Central memory CD8-positive, alpha-beta T cell (primary cell): ENCODE data around the gene PRRX1.

Experiments used
- ATAC-seq: fragments of 150-1000 bp; cut with Tn5 transposase; replicated peaks from 2 replicates; pipeline ENCODE4 v1.10.0; 2022; ENCODE audit warnings: mild to moderate bottlenecking, moderate FRiP score, moderate number of reproducible peaks; ENCODE audit not compliant: poor library complexity, severe bottlenecking; ENCODE audit errors: extremely low read depth
- DNase-seq, 2 donors: peaks; one replicate each; pipeline ENCODE4 v3.0.0; 2021; ENCODE audit warnings: low spot score in 2 of 2
- H3K27ac Mint-ChIP-seq: one replicate; pipeline ENCODE4 v1.8.0; 2022; ENCODE audit warnings: low read depth, mild to moderate bottlenecking, moderate library complexity, mixed read lengths
- H3K27me3 Mint-ChIP-seq: one replicate; pipeline ENCODE4 v1.8.0; 2022; ENCODE audit warnings: mixed read lengths
- H3K36me3 Mint-ChIP-seq: one replicate; pipeline ENCODE4 v1.8.0; 2022; ENCODE audit warnings: mild to moderate bottlenecking, moderate library complexity, mixed read lengths; ENCODE audit not compliant: insufficient read depth
- H3K4me1 Mint-ChIP-seq: one replicate; pipeline ENCODE4 v1.8.0; 2022; ENCODE audit warnings: mixed read lengths
- H3K4me3 Mint-ChIP-seq: one replicate; pipeline ENCODE4 v1.8.0; 2022; ENCODE audit warnings: mild to moderate bottlenecking, moderate library complexity, mixed read lengths
- H3K9me3 Mint-ChIP-seq: one replicate; pipeline ENCODE4 v1.8.0; 2022; ENCODE audit warnings: mixed read lengths

The PRRX1 gene

DNA sequence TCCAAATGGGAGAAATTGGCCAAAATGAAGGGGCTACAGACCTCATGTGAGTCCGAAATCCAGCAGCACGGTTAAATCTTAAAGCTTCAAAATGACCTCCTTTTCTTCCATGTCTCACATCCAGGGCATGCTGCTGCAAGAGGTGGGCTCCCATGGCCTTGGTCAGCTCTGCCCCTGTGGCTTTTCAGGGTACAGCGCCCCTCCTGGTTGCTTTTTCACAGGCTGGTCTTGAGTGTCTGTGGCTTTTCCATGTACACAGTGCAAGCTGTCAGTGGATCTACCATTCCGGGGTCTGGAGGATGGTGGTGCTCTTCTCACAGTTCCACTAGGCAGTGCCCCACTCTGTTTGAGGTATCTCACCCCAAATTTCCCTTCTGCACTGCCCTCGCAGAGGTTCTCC is 78.7 kb downstream of the PRRX1 start:
- Mint-ChIP-seq H3K4me3 (no peak overlapping the region), H3K36me3 (no peaks in the 10 kb centered on the region), H3K9me3 (peaks cover 6% of the 10 kb centered on the region), H3K4me1 (no peaks in the 10 kb centered on the region), H3K27me3 (peaks cover 20% of the 10 kb centered on the region), H3K27ac (no peak overlapping the region)
- DNase-seq (no peak), ATAC-seq (no peak)

DNA sequence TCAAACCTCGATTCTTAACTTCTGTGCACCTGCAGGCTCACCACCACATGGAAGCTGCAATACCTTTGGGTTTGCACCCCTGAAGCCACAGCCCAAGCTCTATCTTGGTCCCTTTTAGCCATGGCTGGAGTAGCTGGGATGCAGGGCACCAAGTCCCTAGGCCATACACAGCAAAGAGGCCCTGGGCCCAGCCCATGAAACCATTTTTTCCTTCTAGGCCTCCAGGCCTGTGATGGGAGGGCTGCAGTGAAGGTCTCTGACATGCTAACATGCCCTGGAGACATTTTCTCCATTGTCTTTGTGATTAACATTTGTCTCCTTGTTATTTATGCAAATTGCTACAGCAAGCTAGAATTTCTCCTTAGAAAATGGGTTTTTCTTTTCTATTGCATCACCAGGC is 79.2 kb downstream of the PRRX1 start:
- Mint-ChIP-seq H3K4me3 (no peak overlapping the region), H3K27me3 (peaks cover 18% of the 10 kb centered on the region), H3K36me3 (no peaks in the 10 kb centered on the region), H3K9me3 (peaks cover 6% of the 10 kb centered on the region), H3K27ac (no peak overlapping the region), H3K4me1 (no peaks in the 10 kb centered on the region)
- ATAC-seq (no peak), DNase-seq (no peak)

DNA sequence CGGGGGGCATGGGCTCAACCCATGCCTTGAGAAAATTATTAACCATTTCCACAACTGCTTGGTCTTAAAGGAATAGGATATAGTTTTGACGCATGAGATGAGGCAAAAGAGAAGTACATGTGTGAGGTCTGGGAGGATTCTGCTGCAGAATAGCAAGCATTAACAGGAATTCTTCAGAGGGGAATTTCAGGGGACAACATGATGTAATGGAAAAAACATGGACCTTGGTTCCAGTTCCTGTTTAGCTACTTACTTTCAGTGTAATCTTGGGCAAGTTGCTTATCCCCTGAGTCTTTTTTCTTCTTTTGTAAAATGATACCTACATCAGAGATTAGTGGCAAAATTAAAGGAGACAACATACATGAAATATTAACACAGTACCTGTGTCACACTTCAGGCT is 85.6 kb downstream of the PRRX1 start:
- no peak overlapping the region for H3K4me3 Mint-ChIP-seq
- no peaks in the 10 kb centered on the region for H3K9me3 Mint-ChIP-seq
- no peak overlapping the region for H3K27ac Mint-ChIP-seq
- no peak for ATAC-seq
- H3K4me1 Mint-ChIP-seq: no peaks in the 10 kb centered on the region
- no peak for DNase-seq
- H3K27me3 Mint-ChIP-seq: peaks cover 17% of the 10 kb centered on the region
- no peaks in the 10 kb centered on the region for H3K36me3 Mint-ChIP-seq

GRCh38 chr1:170749959-170750358 is 86.0 kb downstream of the PRRX1 start:
- Mint-ChIP-seq H3K4me1 (no peaks in the 10 kb centered on the region), H3K36me3 (no peaks in the 10 kb centered on the region), H3K27ac (no peak overlapping the region), H3K4me3 (no peak overlapping the region), H3K27me3 (peaks cover 17% of the 10 kb centered on the region), H3K9me3 (no peaks in the 10 kb centered on the region)
- no peak for ATAC-seq
- no peak for DNase-seq

DNA sequence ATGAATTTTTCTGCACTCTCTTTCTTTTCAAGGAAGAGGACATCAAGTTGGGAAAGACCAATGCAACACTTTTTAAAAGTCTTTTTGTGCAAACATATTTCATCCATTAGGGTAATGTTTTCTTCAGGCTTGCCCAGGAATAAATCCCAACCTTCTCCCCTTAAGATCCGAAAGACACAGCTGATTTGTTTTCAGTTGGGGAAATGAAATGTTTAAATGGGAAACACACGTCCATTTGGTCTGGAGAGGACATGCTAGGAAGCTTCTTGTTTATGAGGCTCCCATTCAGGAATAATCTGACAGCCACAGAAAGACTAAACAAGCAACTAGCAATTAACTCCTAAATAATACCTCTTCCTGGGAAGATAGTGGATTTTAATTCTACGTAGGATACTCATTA is 91.9 kb downstream of the PRRX1 start:
- H3K27me3 Mint-ChIP-seq: peaks cover 35% of the 10 kb centered on the region
- H3K27ac Mint-ChIP-seq: no peak overlapping the region
- no peak overlapping the region for H3K4me3 Mint-ChIP-seq
- H3K4me1 Mint-ChIP-seq: no peaks in the 10 kb centered on the region
- H3K36me3 Mint-ChIP-seq: no peaks in the 10 kb centered on the region
- DNase-seq: no peak
- no peaks in the 10 kb centered on the region for H3K9me3 Mint-ChIP-seq
- ATAC-seq: no peak

GRCh38 chr1:170758992-170759391 is 95.1 kb downstream of the PRRX1 start:
- Mint-ChIP-seq H3K9me3 (no peaks in the 10 kb centered on the region), H3K27me3 (peaks cover 35% of the 10 kb centered on the region), H3K4me3 (no peak overlapping the region), H3K27ac (no peak overlapping the region), H3K36me3 (no peaks in the 10 kb centered on the region), H3K4me1 (no peaks in the 10 kb centered on the region)
- ATAC-seq (no peak), DNase-seq (no peak)

GRCh38 chr1:170765279-170765678 is 101.3 kb downstream of the PRRX1 start:
- H3K27me3 Mint-ChIP-seq: peaks cover 24% of the 10 kb centered on the region
- H3K36me3 Mint-ChIP-seq: no peaks in the 10 kb centered on the region
- H3K27ac Mint-ChIP-seq: no peak overlapping the region
- ATAC-seq (no peak), DNase-seq (no peak)
- H3K4me1 Mint-ChIP-seq: no peaks in the 10 kb centered on the region
- no peak overlapping the region for H3K4me3 Mint-ChIP-seq
- no peaks in the 10 kb centered on the region for H3K9me3 Mint-ChIP-seq

- H3K4me3 Mint-ChIP-seq: no peak overlapping the region
- no peaks in the 10 kb centered on the region for H3K9me3 Mint-ChIP-seq
- H3K4me1 Mint-ChIP-seq: no peaks in the 10 kb centered on the region
- no peak for ATAC-seq
- no peaks in the 10 kb centered on the region for H3K36me3 Mint-ChIP-seq
- DNase-seq: no peak
- H3K27me3 Mint-ChIP-seq: peaks cover 18% of the 10 kb centered on the region
- H3K27ac Mint-ChIP-seq: no peak overlapping the region
Measured at GRCh38 chr1:170765712-170766330, 101.9 kb downstream of the PRRX1 start.

GRCh38 chr1:170768929-170769328 is 105.0 kb downstream of the PRRX1 start:
- Mint-ChIP-seq H3K4me3 (no peak overlapping the region), H3K9me3 (no peaks in the 10 kb centered on the region), H3K36me3 (no peaks in the 10 kb centered on the region), H3K27me3 (peaks cover 10% of the 10 kb centered on the region), H3K27ac (no peak overlapping the region), H3K4me1 (no peaks in the 10 kb centered on the region)
- DNase-seq (no peak), ATAC-seq (no peak)

DNA sequence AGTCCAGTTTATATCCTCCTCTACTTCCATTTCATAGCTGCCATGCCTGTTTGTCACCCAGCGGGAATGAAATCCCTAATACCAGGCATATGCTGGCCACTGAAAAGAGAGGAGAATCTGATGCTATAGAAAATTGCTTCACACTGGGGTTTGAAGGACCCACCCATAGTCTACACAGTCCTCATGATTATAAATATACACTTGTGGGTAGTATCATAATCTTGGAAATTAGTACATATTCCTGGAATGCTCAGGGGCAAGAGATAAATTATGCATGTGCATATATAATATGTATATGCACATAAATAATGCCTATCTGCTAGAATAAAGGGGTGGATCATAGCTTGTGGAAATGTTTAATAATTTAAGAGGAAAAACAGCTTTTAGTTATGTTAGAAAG is 105.8 kb downstream of the PRRX1 start:
- Mint-ChIP-seq H3K36me3 (no peaks in the 10 kb centered on the region), H3K27ac (no peak overlapping the region), H3K4me3 (no peak overlapping the region), H3K4me1 (no peaks in the 10 kb centered on the region), H3K27me3 (peaks cover 10% of the 10 kb centered on the region), H3K9me3 (no peaks in the 10 kb centered on the region)
- no peak for DNase-seq
- no peak for ATAC-seq

DNA sequence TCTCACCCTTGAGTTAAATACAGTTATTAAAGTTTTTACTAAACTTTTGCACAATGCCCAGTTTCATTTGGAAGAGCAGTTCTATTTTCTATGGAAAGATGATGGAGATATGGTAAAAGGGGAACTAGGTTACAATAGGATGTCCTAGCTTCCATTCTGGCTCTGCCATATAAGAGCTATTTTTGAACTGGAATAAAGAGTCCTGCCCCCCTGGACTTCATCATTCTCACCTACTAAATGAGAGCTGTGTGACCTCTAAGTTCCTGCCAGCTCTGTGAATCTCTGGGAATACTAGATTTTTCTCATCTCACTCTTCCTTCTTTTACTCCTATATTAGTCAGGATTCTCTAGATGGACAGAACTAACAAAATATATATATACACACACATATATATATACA is 106.3 kb downstream of the PRRX1 start:
- DNase-seq (no peak), ATAC-seq (no peak)
- Mint-ChIP-seq H3K4me3 (no peak overlapping the region), H3K27ac (no peak overlapping the region), H3K36me3 (no peaks in the 10 kb centered on the region), H3K4me1 (no peaks in the 10 kb centered on the region), H3K9me3 (no peaks in the 10 kb centered on the region), H3K27me3 (peaks cover 10% of the 10 kb centered on the region)

DNA sequence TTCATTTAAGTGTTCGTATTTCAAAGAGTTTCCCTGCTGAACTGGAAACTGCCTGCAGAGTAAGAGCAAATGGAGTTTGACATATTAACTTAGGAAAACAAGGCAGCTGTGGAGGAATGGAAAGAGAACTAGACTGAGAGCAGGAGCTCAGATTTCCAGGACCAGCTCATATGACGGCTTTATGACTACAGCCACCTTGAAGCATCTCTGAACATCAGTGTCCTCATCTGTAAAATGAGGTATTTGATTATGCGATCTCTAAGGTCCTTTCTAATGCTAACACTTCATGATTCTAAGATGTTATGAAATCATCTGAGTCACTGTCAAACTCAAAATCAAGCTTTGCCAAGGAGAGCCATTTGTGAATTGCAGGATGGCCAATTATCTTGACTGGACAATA is 112.3 kb downstream of the PRRX1 start:
- peaks cover 6% of the 10 kb centered on the region for H3K9me3 Mint-ChIP-seq

GRCh38 chr1:170776777-170777176 is 112.8 kb downstream of the PRRX1 start:
- Mint-ChIP-seq H3K4me3 (no peak overlapping the region), H3K9me3 (peaks cover 6% of the 10 kb centered on the region), H3K27me3 (no peaks in the 10 kb centered on the region), H3K36me3 (no peaks in the 10 kb centered on the region), H3K4me1 (no peaks in the 10 kb centered on the region), H3K27ac (no peak overlapping the region)
- ATAC-seq (no peak), DNase-seq (no peak)

More for the DNA sequence above, 112.3 kb downstream of the PRRX1 start:
- Mint-ChIP-seq H3K4me3 (no peak overlapping the region), H3K27me3 (no peaks in the 10 kb centered on the region), H3K27ac (no peak overlapping the region), H3K4me1 (no peaks in the 10 kb centered on the region), H3K36me3 (no peaks in the 10 kb centered on the region)
- DNase-seq: no peak
- ATAC-seq: no peak
